AG04449 (cell line): ENCODE results near the gene SSX5.
"Not testable (repeated sequence)": the region's sequence is repeated elsewhere in the genome, so short reads cannot be mapped to it uniquely, and the experiment has no call there.

Experiments used
- CTCF ChIA-PET: fragments of 350-600 bp; formaldehyde crosslinking; extraction: SDS; loops from one replicate; lab custom pipeline; 2021; ENCODE audit warnings: antibody characterized with exemption; lab: Yijun Ruan, JAX
- POLR2A ChIA-PET: fragments of 400-600, 350-600 bp; formaldehyde crosslinking; extraction: SDS; loops from one replicate; lab custom pipeline; 2020; ENCODE audit warnings: antibody characterized with exemption, inconsistent platforms; lab: Yijun Ruan, JAX
- DNase-seq: peaks from one replicate; pipeline ENCODE4 v3.0.0-alpha.2; 2010; ENCODE audit warnings: low read depth, low spot score
- H3K4me3 ChIP-seq: 2 replicates; pipeline ENCODE4 v1.5.1; 2011; ENCODE audit warnings: low read depth, mild to moderate bottlenecking, control low read depth, low read length
- CTCF ChIP-seq: IDR thresholded peaks from one replicate; pipeline ENCODE4 v1.5.1; 2011; ENCODE audit warnings: mild to moderate bottlenecking, moderate library complexity, low read length, control low read depth, inconsistent platforms; ENCODE audit not compliant: insufficient read depth; ENCODE audit errors: missing control alignments

The SSX5 gene

GRCh38 chrX:48196745-48197201, at the start of gene SSX5:
TSS of gene SSX5 (minus strand) at chrX:48196795. CDS start at chrX:48195358, 1,437 bp downstream.
- DNase-seq = no peak
- H3K4me3 ChIP-seq = no peak within 1 kb of the TSS
- POLR2A ChIA-PET = no interaction called here
- TF ChIP-seq CTCF = no peak
- CTCF ChIA-PET = no interaction called here

GRCh38 chrX:48224196-48224595, 27.6 kb upstream of the SSX5 start:
- POLR2A ChIA-PET, H3K4me3 ChIP-seq, CTCF ChIA-PET, DNase-seq: not testable (repeated sequence)

- CTCF ChIA-PET, POLR2A ChIA-PET, H3K4me3 ChIP-seq, DNase-seq: not testable (repeated sequence)
Observed at GRCh38 chrX:48214341-48214740, 17.7 kb upstream of the SSX5 start.

GRCh38 chrX:48190024-48190423, 6.6 kb downstream of the SSX5 start:
- DNase-seq, CTCF ChIA-PET, H3K4me3 ChIP-seq, POLR2A ChIA-PET: not testable (repeated sequence)

GRCh38 chrX:48181882-48182281, 14.7 kb downstream of the SSX5 start:
- H3K4me3 ChIP-seq, POLR2A ChIA-PET, CTCF ChIA-PET, DNase-seq: not testable (repeated sequence)

- CTCF ChIA-PET = no interaction called here
- POLR2A ChIA-PET = no interaction called here
- H3K4me3 ChIP-seq = no peak overlapping the region
- TF ChIP-seq CTCF = no peak
- no peak for DNase-seq
Observed at GRCh38 chrX:48180811-48181210, 15.8 kb downstream of the SSX5 start.

GRCh38 chrX:48179691-48180090, 16.9 kb downstream of the SSX5 start:
- ChIA-PET POLR2A (no interaction called here), CTCF (no interaction called here)
- no peak overlapping the region for H3K4me3 ChIP-seq
- TF ChIP-seq CTCF = no peak
- DNase-seq = no peak

- CTCF ChIA-PET, DNase-seq, POLR2A ChIA-PET, H3K4me3 ChIP-seq: not testable (repeated sequence)
Observed at GRCh38 chrX:48166322-48166721, 30.3 kb downstream of the SSX5 start.

- no peak for DNase-seq
- no peak for TF ChIP-seq CTCF
- H3K4me3 ChIP-seq = no peak overlapping the region
- CTCF ChIA-PET = no interaction called here
- POLR2A ChIA-PET = no interaction called here
Observed at GRCh38 chrX:48165241-48165640, 31.4 kb downstream of the SSX5 start.
